AML-193 (cell line): ENCODE results near the gene TBC1D25.
A peak's percentile ranks its signal among the peaks of the same experiment; 100 is the strongest.

Experiments used
- DNase-seq, 2 experiments: peaks; one replicate each; lab custom pipeline; 2025; lab: John Stamatoyannopoulos, UW

Gene TBC1D25, protein sequence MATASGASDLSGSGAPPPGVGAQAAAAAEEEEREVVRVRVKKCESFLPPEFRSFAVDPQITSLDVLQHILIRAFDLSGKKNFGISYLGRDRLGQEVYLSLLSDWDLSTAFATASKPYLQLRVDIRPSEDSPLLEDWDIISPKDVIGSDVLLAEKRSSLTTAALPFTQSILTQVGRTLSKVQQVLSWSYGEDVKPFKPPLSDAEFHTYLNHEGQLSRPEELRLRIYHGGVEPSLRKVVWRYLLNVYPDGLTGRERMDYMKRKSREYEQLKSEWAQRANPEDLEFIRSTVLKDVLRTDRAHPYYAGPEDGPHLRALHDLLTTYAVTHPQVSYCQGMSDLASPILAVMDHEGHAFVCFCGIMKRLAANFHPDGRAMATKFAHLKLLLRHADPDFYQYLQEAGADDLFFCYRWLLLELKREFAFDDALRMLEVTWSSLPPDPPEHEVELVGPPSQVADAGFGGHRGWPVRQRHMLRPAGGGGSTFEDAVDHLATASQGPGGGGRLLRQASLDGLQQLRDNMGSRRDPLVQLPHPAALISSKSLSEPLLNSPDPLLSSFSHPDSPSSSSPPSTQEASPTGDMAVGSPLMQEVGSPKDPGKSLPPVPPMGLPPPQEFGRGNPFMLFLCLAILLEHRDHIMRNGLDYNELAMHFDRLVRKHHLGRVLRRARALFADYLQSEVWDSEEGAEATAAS

DNA sequence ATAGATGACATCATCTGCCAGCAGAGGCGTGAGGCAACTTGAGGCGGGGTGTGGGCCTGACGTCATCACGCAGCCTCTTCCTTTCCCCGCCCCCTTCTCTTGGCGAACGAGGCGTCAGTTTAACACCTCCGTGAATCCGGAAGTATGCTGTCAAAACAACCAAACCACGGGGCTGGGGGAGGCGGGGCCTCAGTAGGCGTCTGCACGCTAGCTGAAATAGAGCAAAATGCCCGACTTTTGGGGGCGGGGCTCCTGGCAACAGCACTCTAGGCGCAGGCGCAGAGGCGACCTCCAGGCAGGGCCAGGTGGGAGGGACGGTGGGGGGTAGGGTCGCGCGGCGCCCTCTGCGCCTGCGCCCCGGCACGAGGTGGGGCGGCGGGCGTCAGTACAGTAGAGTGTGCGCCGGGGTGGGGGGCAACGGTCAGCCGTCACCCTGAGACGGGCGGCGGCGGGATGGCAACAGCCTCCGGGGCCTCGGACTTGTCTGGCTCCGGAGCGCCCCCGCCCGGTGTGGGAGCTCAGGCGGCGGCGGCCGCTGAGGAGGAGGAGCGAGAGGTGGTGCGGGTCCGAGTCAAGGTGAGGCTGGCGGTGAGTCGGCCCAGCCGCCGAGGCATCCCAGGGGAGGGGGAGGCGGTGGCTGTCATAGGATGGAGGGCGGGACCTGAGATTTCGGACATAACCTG lies at the start of gene TBC1D25:
Gene TBC1D25, plus strand, starts transcription at position 370 of the 683 bp plus-strand sequence. Its CDS starts 84 bp downstream, at position 454.
- peak; percentile 89 for DNase-seq

DNA sequence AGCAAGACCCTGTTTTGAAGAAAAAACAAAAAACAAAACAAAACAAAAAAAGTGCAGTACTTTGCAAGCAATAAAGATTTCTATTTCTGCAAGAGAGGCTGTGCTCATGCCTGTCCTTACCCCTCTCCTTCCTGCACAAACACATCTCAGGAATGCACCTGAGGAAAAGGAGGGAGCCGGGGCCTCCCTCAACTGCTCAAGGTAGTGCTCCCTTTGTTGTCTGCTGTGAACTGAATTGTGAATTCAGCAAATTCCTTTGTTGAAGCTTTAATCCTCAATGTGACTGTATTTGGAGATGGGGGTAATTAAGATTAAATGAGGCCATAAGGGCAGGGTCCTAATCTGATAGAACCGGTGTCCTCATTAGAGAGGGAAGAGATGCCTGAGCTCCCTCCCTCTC lies 49.6 kb upstream of the TBC1D25 start:
- DNase-seq, result no peak

DNA sequence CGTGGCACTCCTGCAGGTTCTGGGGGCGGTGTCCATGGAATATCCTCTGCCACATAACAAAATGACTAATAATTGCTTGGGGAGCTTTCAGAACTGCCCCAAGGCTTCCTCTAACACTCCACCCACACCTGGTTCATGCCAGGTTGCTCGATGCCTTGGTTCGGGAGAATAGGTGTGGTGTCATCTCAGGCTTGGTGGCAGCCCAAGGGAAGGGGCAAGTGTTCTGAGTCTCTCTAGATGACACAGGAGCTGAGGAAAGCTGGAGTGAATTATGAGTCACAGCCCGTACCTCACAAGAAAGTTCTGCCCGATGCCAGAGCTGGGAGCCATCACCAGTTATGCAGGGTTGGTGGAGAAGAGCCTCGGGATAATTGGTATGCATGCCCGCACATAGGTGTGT lies 48.9 kb upstream of the TBC1D25 start:
- DNase-seq, result no peak

DNA sequence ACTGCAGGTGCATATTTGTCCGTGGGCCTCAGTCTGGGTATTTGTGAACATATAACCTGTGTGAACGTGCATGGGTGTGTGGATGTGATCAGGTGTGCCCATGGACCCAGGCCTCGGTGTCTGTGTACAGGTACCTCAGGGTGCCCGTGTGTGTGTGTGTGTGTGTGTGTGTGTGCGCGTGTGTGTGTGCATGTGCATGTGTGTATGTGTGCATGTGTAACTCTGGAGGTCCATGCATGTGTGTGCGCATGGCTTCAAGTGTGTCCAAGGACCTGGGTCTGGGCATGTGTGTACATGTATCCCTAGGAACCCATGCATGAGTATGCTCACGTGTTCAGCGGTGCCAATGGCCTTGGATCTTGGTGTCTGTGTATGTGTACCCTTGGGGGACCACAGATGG lies 47.7 kb upstream of the TBC1D25 start:
- DNase-seq, result no peak

DNA sequence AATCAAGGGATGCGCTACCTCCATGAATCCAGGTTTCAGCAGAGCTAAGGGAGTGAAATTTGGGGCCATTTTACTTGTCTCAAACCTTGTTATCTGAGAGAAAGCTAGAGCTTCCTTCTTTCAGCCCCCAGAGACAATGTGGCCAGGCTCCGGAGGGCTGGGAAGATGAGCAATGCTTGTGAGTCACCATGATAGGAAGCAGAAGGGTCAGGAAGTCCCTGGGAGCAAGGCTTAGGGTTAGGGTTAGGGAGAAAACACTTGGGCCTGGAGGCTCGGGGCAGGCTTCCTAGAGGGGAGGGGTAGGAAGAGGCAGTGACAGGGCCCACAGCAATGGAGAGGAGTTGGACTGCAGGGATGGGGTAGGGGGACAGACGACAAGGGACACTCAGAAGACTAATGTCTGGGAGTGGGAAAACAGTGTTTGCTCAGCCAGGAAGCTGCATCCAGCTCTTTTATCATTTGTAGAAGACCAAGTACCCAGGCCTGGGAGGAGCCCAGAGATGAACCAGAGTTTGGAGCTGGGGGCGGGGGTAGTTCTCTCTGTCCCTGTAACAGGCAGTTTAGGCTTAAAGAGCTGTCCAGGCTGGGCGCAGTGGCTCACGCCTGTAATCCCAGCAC lies 47.1 kb upstream of the TBC1D25 start:
- peak in 1 of 2 experiments; percentile 1 for DNase-seq

DNA sequence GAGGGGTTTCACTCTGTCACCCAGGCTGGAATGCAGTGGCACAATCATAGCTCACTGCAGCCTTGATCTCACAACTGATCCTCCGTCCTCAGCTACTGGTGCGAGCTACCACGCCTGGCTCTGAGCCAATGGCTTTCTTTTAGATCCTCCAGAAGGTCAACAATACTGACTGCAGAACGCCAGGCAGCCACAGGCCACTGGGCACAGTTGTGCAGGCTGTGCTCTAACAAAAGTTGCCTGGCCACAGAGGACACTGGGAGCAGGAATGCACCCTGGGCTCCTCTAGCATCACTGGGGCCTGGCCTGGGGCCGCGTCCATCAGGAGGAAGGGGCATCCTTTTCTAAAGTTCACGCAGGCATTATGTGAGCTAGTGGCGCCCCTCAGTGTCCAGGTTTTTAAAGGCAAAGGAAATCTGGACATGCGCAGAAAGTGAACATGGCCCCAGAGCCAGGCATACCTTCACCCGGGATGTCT lies 45.6 kb upstream of the TBC1D25 start:
- DNase-seq, result no peak

DNA sequence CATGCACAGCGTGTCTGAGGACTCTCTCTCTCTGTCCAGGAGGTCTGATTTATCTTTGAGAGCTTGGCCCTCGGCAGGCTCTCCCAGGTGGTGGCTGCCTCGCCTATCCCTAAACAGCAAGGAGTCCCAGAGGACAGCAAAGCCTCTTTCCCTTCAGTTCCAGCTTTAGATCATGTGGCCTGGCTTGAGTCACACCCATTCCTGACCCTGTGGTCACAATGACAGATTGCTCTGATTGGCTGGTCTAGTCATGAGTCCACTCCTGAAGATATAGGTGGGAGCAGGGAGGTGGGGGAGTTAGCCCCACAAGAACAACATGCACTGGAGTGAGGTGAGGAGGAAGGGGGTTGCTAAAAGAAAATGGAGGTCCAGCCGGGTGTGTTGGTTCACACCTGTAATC lies 42.9 kb upstream of the TBC1D25 start:
- no peak for DNase-seq

DNA sequence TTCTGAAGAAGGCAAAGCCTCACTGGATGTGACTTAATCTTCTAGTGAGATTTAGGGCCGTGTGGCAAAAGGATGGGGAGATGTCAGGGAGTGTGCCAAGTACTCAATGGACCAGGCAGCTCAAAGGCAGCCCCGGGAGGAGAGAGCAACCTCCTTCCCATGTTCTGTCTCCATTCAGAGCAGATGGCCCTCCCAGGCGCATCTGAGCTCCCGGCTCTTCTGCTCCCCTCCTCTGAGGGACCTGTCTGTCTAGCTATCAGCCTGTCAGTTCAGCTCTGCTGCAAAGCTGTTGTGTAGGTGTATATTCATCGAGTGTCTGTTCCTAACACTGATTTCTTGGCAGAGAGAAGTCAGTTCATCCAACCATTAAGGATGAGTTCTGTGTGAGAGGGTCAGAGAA lies 41.6 kb upstream of the TBC1D25 start:
- no peak for DNase-seq

DNA sequence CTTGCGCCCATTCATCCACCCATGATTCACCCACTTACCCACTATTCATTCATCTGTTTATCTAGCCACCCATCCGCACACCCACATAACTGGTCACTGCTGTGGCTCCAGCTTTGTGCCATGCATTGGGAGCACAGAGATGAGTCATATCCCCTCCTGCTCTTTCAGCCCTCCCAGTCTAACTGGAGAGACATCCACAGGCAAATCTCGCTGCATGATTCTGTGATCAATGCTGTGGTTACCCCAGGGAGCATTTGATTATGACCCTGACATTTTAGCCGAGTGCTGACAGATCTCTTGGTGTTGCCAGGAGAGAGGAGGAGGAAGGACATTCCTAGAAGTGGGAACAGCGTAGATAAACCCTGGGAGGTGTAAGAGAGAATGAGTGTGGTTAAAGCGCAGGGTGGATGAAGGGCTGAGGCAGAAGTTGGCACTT lies 41.1 kb upstream of the TBC1D25 start:
- no peak for DNase-seq

DNA sequence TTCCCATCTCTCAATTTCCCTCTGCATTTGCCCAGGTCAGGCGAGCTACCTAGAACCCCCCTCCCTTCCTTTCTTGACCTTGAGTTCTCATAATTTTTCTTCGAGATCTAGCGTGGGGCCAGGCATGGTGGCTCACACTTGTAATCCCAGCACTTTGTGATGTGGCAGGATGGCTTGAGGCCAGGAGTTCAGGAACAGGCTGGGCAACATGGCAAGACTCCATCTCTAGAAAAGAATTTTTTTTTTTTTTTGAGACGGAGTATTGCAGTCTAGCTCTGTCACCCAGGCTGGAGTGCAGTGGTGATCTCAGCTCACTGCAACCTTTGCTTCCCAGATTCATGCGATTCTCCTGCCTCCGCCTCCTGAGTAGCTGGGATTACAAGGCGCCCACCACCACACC lies 35.3 kb upstream of the TBC1D25 start:
- no peak for DNase-seq

DNA sequence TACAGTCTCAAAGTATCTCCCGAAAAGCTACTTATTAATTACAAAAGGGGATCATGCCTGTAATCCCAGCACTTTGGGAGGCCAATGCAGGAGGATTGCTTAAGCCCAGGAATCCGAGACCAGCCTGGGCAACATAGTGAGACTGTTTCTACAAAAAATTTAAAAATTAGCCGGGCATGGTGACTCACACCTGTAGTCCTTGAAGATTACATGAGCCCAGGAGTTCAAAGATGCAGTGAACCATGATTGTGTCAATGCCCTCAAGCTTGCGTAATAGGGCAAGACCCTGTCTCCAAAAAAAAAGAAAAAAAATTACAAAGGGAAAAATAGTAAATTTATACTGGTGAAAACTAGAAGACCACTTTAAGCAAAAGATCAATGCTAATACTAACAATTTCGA lies 34.0 kb upstream of the TBC1D25 start:
- no peak for DNase-seq

DNA sequence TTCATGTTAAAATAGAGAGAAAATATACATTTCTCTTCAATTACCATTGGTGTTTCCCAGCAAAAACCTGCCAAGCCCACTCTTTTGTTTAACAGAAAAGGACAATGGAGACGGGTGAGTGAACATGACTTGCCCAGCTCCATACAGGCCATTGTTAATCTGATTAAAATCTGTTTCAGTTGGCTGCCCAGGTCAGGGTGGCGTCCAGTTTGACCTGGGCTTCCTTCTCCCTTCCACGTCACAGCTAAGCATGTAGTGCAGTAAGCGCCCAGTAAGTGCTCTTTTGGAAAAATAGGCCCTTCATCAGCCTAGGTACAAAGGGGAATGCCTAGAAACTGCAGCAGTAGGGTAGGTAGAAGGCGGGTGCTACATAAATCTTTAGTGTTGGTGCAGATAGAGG lies 32.3 kb upstream of the TBC1D25 start:
- DNase-seq, result no peak

DNA sequence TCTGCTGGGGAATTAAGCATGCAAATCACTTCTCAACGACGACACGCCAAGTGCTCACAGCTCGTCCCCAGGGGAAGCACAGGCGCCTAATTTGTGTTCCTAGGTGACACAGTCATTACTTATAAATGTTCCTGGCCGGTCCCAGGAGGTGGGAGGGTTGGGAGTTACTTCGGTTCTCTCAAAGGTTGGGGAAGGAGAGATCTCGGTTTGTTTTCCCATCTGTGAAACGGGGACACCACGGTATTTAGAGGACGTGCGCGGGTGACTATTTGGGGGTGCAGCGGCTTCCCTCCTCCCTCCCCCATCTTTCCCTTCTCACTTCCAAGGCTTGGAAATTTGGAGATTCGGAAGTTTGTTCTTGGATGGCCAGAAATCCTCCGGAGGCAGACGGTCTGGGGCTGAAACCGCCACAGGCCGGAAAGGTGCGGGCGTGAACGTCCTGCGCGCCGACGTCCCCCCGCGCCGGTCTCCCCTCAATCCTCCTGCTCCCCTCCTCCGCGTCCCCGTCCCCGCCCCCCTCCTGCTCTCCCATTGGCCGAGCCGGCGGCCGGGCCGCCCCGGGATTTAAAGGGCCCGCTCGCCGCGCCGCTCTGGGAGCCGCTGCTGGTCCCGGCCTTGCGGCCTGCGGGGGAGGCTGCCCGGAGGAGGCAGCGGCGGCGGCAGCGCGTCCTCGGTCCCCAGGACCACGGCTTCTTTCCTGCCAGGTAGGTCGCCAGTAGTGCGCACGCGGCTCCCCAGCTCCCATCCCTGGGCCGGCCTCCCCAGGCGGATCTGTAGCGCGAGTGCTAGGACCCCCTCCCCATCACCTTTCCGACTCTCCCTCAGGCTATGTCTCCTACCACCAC lies 30.9 kb upstream of the TBC1D25 start, which contains the start of gene PORCN:
Gene PORCN, plus strand, starts transcription at position 593 of the 845 bp plus-strand sequence. CDS start 829 bp downstream, outside the sequence.
- peak; percentile 33 to 38 for DNase-seq

DNA sequence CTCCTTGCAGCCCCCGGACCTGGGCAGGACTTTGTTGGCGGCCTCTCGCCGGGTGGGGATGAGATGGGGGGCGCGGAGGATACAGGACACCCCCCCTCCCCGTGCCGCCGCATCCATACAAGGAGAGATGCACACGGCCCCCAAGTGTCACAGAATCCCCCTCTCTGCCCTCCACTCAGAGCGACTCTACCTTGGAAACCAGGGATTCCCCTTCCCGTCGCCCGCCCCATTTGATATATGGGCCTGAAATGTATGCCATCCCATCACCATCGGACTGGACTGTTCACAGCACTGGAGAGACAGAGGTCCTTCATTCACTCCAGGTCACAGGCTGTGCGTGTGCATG lies 30.3 kb upstream of the TBC1D25 start:
- DNase-seq, result no peak

DNA sequence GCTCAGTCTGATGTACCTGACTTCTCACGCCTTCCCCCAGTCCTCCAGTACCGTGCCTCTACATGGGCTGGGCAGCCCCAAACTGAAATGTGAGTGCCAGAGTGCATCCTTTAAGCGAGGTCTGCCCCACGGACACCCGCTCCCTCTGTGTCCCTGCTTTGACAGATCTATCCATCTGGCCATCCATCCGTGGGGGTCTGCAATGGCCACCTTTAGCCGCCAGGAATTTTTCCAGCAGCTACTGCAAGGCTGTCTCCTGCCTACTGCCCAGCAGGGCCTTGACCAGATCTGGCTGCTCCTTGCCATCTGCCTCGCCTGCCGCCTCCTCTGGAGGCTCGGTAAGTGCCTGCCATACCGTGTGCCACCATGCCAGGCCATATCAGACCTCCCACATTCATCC lies 29.9 kb upstream of the TBC1D25 start:
- DNase-seq, result no peak

DNA sequence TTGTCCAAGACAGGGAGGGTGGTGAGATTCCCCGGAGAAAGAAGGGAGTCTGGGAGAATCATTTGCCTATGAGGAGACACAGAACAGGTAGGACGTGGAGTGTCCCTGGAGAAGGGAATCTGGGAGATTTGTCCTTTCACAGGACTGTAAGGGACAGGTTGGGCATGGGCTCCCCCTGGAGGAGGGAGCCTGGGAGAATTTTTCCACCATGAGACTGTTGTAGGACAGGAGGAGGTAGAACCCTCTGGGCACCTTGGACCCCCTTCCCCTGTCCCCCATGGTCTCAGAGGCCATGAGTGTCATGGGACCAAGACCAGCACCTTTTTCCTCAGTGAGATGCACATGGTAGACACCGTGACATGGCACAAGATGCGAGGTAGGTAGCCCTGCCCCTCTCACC lies 28.0 kb upstream of the TBC1D25 start:
- DNase-seq, result no peak

DNA sequence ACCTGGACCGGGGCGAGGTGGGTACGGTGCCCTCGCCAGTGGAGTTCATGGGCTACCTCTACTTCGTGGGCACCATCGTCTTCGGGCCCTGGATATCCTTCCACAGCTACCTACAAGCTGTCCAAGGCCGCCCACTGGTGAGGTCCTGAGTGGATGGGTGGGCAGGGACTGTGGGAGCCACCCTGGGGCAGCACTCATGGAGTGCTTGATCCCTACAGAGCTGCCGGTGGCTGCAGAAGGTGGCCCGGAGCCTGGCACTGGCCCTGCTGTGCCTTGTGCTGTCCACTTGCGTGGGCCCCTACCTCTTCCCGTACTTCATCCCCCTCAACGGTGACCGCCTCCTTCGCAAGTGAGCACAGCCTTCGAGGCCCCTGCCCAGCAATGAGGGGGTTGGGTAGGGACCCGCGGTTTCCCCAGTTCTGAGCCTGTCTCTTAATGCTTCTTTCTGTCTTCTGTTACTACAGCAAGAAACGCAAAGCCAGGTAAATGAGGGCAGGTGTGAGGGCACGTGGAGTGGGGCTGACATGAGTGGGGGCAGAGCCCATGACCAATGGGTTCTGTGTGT lies 27.1 kb upstream of the TBC1D25 start:
- DNase-seq, result no peak

DNA sequence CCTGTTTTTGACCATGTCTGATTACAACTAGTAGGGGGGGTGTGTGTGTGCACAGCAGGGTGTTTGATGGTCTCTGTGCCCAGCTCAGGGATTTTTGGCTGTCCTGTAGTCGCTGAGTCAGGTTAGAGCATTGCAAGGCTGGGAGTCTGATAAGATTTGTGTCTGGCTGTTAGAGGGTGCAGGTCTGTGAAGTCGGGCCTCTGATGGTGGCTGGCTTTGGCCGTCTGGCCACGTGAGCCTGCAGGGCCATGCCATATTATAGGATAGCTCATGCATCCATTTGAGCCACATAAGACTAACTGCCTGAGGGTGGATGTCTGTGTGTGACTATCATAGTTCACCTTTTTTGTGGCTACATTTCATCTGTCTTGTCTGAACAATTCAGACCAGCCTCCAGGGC lies 25.8 kb upstream of the TBC1D25 start:
- no peak for DNase-seq

DNA sequence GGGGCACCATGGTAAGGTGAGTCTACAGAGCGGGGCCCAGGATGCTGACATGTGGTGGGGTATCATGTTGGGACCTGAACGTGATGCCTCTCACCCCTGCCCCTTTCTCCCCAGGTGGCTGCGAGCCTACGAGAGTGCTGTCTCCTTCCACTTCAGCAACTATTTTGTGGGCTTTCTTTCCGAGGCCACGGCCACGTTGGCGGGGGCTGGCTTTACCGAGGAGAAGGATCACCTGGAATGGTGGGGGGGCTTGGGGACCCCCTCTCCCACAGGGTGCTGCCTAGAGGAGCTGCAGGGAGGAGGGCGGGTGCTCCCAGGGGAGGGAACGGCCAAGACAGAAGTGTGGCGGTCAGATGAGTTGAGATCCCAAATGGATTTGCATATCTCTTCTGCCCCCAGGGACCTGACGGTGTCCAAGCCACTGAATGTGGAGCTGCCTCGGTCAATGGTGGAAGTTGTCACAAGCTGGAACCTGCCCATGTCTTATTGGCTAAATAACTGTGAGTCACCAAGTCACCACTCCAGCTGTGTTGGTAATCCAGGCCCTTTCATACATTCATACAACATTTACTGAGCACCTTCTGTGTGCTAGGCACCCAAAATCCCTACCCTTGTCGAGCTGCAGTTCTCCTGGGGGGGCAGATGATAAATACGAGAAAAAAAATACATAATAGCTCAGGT lies 25.2 kb upstream of the TBC1D25 start:
- DNase-seq, result no peak

DNA sequence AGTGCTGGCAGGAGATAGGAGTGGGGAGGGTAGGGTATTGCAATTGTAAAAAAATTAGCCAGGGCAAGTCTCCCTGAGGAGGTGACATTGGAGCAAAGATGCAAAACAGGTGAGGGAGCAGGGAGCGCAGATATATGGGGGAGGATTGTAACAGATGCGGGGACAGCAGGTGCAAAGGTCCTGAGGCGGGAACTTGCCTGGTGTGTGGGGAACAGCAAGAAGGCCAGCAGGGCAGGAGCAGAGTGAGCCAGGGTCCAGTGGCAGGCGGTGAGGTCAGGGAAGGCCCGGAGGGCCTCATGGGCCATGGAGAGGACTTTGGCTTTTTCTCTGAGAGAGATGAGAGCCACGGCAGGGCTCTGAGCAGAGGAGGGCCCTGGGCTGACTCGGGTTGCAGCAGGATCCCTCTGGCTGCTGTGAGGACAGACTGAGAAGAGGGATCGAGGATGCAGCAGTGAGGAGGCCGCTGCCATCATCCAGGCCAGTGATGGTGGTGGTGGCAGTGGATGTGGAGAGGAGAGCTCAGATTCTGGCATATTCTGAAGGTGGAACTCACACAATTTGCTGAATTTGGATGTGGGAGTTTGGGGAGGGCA lies 24.6 kb upstream of the TBC1D25 start:
- DNase-seq, result no peak
